Measurements from ENCODE around the gene CEACAM4.

DNA sequence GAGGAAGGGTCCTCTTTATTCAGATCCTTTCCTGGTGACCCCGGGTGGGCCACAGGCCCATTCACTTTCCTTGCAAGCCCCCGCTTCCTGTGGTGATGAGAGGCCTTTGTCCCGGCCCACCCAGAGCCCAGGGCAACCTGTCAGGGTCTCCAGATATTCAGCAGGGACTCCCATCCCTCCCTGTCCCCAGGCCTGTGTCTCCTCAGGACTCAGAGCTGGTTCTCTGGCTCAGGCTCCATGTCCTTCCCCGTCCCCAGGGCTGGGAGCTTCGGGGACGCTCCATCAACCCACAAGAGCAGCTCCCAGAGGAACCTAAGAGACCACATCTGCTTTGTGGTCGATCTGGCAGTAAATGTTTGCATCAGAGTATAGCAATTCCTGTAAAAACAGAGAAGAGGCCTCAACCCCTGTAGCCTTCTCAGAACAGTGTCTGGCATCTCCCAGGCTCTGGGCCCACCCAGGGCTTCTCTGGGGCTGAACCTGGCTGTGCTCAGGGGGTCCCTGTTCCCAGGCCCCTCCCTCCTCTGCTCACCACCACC, 7.8 kb downstream of the CEACAM4 start:
- TF ChIP-seq, protein P1, sequence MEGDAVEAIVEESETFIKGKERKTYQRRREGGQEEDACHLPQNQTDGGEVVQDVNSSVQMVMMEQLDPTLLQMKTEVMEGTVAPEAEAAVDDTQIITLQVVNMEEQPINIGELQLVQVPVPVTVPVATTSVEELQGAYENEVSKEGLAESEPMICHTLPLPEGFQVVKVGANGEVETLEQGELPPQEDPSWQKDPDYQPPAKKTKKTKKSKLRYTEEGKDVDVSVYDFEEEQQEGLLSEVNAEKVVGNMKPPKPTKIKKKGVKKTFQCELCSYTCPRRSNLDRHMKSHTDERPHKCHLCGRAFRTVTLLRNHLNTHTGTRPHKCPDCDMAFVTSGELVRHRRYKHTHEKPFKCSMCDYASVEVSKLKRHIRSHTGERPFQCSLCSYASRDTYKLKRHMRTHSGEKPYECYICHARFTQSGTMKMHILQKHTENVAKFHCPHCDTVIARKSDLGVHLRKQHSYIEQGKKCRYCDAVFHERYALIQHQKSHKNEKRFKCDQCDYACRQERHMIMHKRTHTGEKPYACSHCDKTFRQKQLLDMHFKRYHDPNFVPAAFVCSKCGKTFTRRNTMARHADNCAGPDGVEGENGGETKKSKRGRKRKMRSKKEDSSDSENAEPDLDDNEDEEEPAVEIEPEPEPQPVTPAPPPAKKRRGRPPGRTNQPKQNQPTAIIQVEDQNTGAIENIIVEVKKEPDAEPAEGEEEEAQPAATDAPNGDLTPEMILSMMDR (IDR thresholded peaks at IDR 0.05): no peak
- no peak for TF ChIP-seq POLR2A (IDR thresholded peaks at IDR 0.05)
